ENCODE measurements around the gene RBKS.

DNA sequence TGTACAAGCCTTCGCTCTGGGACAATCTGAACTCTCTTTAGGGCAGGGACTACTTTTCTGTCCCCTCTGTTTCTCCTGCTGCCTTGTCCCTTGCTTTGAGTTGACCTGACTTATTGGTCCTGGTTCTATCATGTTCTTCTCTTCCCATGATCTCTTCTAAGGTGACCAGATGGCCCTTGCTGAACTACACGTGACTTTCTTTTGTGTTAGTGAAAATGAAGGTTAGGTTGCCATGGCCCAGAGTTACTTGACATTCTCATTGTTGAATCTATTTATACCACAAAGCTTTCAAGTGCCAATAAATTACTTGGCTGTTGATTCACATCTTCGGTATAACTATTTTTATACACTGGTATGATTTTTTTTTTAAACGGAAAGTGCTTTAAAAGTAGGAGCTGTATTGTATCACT lies 94.3 kb downstream of the RBKS start:
- no peak for TF ChIP-seq EZH2phosphoT487 (IDR thresholded peaks at IDR 0.05; ENCODE audit: low read depth)
- TF ChIP-seq, protein P1, sequence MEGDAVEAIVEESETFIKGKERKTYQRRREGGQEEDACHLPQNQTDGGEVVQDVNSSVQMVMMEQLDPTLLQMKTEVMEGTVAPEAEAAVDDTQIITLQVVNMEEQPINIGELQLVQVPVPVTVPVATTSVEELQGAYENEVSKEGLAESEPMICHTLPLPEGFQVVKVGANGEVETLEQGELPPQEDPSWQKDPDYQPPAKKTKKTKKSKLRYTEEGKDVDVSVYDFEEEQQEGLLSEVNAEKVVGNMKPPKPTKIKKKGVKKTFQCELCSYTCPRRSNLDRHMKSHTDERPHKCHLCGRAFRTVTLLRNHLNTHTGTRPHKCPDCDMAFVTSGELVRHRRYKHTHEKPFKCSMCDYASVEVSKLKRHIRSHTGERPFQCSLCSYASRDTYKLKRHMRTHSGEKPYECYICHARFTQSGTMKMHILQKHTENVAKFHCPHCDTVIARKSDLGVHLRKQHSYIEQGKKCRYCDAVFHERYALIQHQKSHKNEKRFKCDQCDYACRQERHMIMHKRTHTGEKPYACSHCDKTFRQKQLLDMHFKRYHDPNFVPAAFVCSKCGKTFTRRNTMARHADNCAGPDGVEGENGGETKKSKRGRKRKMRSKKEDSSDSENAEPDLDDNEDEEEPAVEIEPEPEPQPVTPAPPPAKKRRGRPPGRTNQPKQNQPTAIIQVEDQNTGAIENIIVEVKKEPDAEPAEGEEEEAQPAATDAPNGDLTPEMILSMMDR (IDR thresholded peaks at IDR 0.05; ENCODE audit: low read depth, low read length): no peak
